Activated naive CD4-positive, alpha-beta T cell treated with anti-CD3 and anti-CD28 coated beads for 36 hours (primary cell): ENCODE results near the gene PTPN2. TPM values are rescaled to one million over a fixed set of nuclear protein-coding genes. Genes with fewer than 3 reads are reported as not detected.

Experiments used
- CTCF ChIA-PET: fragments of 350-600 bp; sonication (Branson Sonifier 250); formaldehyde crosslinking; loops from one replicate; lab custom pipeline; 2021; ENCODE audit warnings: antibody characterized with exemption; lab: Charles Lee
- DNase-seq: peaks from one replicate; pipeline ENCODE4 v3.0.0-alpha.2; 2020
- H3K27ac Mint-ChIP-seq: one replicate; pipeline ENCODE4 v1.8.0; 2021; ENCODE audit warnings: mild to moderate bottlenecking, mixed read lengths
- H3K27me3 Mint-ChIP-seq: one replicate; pipeline ENCODE4 v1.8.0; 2021; ENCODE audit warnings: low read depth, mixed read lengths
- H3K36me3 Mint-ChIP-seq: one replicate; pipeline ENCODE4 v1.8.0; 2021; ENCODE audit warnings: low read depth, mixed read lengths
- H3K4me1 Mint-ChIP-seq: one replicate; pipeline ENCODE4 v1.8.0; 2021; ENCODE audit warnings: low read depth, mixed read lengths
- H3K4me3 Mint-ChIP-seq: one replicate; pipeline ENCODE4 v1.8.0; 2021; ENCODE audit warnings: mild to moderate bottlenecking, moderate library complexity, mixed read lengths
- H3K9me3 Mint-ChIP-seq: one replicate; pipeline ENCODE4 v1.8.0; 2021; ENCODE audit warnings: mixed read lengths
- intact Hi-C: fragments of 100-400 bp; cut with micrococcal nuclease; formaldehyde crosslinking; loops from one replicate; pipeline ENCODE4 v1.15.1; 2023
- total RNA-seq, 2 experiments: library from RNA; stranded (reverse); gene quantifications; one replicate each; pipeline ENCODE4 v1.2.3, GENCODE V29; 2021

The PTPN2 gene
- total RNA-seq, 2 experiments from 2014 or later, result 68.5 to 71.8 TPM

GRCh38 chr18:12747530-12748315, 136.3 kb downstream of the PTPN2 start:
- no peak for DNase-seq
- Mint-ChIP-seq H3K4me1 (peaks cover 11% of the 10 kb centered on the region), H3K9me3 (no peaks in the 10 kb centered on the region), H3K27ac (peak overlapping the region; percentile 8), H3K27me3 (peaks cover 3% of the 10 kb centered on the region), H3K4me3 (no peak overlapping the region), H3K36me3 (no peaks in the 10 kb centered on the region)
- CTCF ChIA-PET, result interaction anchor here (0.9 to 3.6 kb wide), 4 partner anchors 11 to 187 kb away, joined by 3 to 14 read pairs (median 4); no protein-coding TSS in a partner anchor
- intact Hi-C loops, result no loop called here

DNA sequence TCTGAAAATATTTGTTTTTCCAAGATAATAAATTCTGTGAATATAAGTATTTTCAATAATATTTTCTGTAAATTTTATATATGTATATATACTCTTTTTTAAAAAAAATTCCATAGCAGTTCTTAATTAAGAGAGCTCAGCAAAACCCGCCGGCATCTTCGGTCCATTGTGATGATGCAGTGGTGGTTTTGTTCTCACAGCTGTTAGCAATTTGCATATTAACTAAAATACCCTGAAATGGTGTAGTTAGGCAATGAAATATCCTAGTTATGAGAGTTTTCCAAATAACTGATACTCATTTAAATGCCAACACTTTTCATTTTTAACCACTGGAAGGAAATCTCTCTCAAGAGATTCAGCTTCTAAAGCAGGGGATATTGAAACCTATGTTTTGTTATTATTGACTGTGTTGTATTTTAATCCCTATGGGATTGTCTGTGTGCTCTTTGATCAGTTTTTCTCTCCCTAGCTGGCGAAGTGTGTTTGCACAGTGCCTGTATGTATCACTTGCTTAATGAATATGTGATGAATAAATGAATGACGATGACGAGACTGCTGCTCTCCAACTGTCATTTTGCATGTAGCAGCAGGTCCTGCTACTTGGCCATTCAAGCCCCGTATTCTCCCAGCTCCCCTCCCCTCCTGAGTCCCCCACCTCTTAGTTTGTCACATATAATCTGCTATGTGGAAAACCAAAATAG, 138.8 kb downstream of the PTPN2 start:
- no peaks in the 10 kb centered on the region for H3K36me3 Mint-ChIP-seq
- peaks cover 6% of the 10 kb centered on the region for H3K4me1 Mint-ChIP-seq
- H3K4me3 Mint-ChIP-seq, result no peak overlapping the region
- no peak overlapping the region for H3K27ac Mint-ChIP-seq
- CTCF ChIA-PET, result interaction anchor here (0.5 to 4.1 kb wide), 11 partner anchors 19 to 414 kb away, joined by 3 to 41 read pairs (median 4); no protein-coding TSS in a partner anchor
- peaks cover 3% of the 10 kb centered on the region for H3K27me3 Mint-ChIP-seq
- DNase-seq, result no peak
- intact Hi-C loops, result no loop called here
- H3K9me3 Mint-ChIP-seq, result no peaks in the 10 kb centered on the region

DNA sequence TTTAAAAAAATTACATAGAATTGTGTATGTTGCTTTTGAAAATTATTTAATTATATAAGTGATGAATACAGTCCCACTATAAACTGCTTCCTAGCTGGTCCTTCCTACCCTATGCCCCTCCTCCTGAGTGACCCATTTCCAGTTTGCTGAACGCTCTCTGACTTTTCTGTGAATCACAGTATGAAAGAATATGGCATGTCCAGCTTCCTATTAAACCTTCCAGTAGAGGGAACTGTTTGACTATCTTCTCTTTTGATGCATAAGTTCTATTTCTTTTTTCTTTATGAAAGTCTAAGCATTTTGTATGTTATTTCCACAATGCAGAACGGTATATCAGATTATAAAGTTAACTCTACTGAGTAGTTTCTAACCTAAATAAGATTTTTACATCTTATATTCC, 139.9 kb downstream of the PTPN2 start:
- intact Hi-C loops, result loop anchor here (1.0 kb wide), 3 partner anchors 150 to 415 kb away; no protein-coding TSS in a partner anchor
- Mint-ChIP-seq H3K4me3 (no peak overlapping the region), H3K9me3 (no peaks in the 10 kb centered on the region), H3K36me3 (no peaks in the 10 kb centered on the region), H3K27me3 (no peaks in the 10 kb centered on the region), H3K4me1 (no peaks in the 10 kb centered on the region), H3K27ac (no peak overlapping the region)
- no peak for DNase-seq
- CTCF ChIA-PET, result interaction anchor here (0.5 to 4.1 kb wide), 15 partner anchors 9 to 416 kb away, joined by 3 to 41 read pairs (median 4); no protein-coding TSS in a partner anchor

DNA sequence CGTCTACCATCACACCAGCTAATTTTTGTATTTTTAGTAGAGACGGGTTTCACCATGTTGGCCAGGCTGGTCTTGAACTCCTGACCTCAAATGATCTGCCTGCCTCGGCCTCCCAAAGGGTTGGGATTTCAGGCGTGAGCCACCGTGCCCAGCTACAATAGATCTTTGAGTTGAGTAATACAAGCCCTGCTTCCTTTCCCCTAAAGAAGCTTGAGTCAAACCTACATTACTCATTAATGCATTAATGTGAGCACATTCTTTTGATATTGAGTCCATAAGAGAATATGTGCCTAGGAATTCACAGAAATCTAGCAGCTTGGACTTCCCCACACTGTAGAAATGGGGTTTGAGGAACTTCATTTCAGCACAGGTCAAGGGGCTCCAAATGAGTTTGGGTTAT, 141.6 kb downstream of the PTPN2 start:
- DNase-seq, result no peak
- Mint-ChIP-seq H3K4me1 (no peaks in the 10 kb centered on the region), H3K9me3 (no peaks in the 10 kb centered on the region), H3K27me3 (no peaks in the 10 kb centered on the region), H3K27ac (no peak overlapping the region), H3K36me3 (no peaks in the 10 kb centered on the region), H3K4me3 (no peak overlapping the region)
- CTCF ChIA-PET, result interaction anchor here (0.8 to 1.2 kb wide), 4 partner anchors 16 to 192 kb away, joined by 3 to 4 read pairs (median 3); no protein-coding TSS in a partner anchor
- intact Hi-C loops, result no loop called here

Other genes with a start within 250 kb of the PTPN2 start
- 1 to 10 TPM; 1.3 to 1.7 TPM for gene SPIRE1, start 226.1 kb downstream of the PTPN2 start, total RNA-seq
- 10 to 100 TPM; 14.8 to 18.0 TPM for gene CEP76, start 181.5 kb downstream of the PTPN2 start, total RNA-seq
- gene PSMG2, start 181.2 kb downstream of the PTPN2 start, total RNA-seq, result 100 to 1,000 TPM in 1 of 2 experiments, 10 to 100 TPM in 1; 99.2 to 107 TPM
- 10 to 100 TPM; 82.6 to 85.4 TPM for gene SEH1L, start 63.8 kb upstream of the PTPN2 start, total RNA-seq
- 10 to 100 TPM; 32.7 to 33.6 TPM for gene CEP192, start 107.1 kb upstream of the PTPN2 start, total RNA-seq